ES-I3 (cell line): ENCODE data around the gene SLC25A36.

Experiments
- H3K36me3 ChIP-seq: 2 replicates; pipeline ENCODE4 v1.6.1; 2013; ENCODE audit warnings: mild to moderate bottlenecking, low read length, control low read depth, moderate library complexity; ENCODE audit not compliant: insufficient read depth
- H3K4me1 ChIP-seq: 2 replicates; pipeline ENCODE4 v1.6.1; 2013; ENCODE audit warnings: mild to moderate bottlenecking, control low read depth, low read length; ENCODE audit not compliant: insufficient read depth
- H3K9ac ChIP-seq: 2 replicates; pipeline ENCODE4 v1.6.1; 2013; ENCODE audit warnings: low read depth, mild to moderate bottlenecking, low read length, moderate library complexity
- H3K9me3 ChIP-seq: 2 replicates; pipeline ENCODE4 v1.6.1; 2013; ENCODE audit warnings: mild to moderate bottlenecking, low read length, moderate library complexity; ENCODE audit not compliant: control insufficient read depth, insufficient read depth

Gene SLC25A36

GRCh38 chr3:141021261-141021660, 79.6 kb downstream of the SLC25A36 start:
- no peak overlapping the region for H3K9ac ChIP-seq
- no peaks in the 10 kb centered on the region for H3K9me3 ChIP-seq
- no peaks in the 10 kb centered on the region for H3K4me1 ChIP-seq
- no peaks in the 10 kb centered on the region for H3K36me3 ChIP-seq
